GM19023 (cell line): ENCODE measurements around the gene FBXO42.

ENCODE experiments used
- ATAC-seq: cut with Tn5 transposase; IDR thresholded peaks from one replicate; pipeline ENCODE4 v1.9.1; 2021; ENCODE audit warnings: mild to moderate bottlenecking, moderate library complexity; ENCODE audit not compliant: unreplicated experiment

Gene FBXO42

DNA sequence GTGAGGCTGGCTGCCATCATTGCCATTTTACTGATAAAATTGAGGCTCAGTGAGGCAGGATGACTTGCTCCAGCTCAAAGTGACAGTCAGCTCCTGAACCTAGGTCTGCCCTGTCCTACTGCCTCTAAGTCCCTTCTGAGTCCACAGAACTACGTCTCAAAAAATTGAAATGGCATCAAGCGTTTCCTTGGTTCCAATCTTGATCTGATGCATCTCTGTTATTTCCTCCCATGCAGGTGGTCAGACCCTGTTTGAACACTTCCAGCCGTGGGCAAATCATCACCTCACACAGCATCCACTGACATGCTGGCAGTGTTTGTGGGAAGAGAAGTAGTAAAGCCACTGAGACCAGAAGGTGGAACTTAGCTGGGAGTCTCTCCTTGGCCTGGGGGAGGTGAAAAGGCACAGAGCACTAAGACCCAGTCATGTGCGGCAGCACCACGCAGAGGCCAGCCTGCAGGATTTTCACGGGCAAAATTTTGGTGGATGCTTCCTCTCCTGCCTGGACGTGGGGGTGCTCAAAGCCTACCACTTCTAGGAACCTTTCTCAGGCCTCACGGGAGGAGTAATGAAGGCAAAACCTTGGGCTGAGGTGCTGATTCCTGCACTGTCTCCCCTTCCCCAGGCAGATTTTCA is 107.5 kb downstream of the FBXO42 start:
- ATAC-seq, result no peak

DNA sequence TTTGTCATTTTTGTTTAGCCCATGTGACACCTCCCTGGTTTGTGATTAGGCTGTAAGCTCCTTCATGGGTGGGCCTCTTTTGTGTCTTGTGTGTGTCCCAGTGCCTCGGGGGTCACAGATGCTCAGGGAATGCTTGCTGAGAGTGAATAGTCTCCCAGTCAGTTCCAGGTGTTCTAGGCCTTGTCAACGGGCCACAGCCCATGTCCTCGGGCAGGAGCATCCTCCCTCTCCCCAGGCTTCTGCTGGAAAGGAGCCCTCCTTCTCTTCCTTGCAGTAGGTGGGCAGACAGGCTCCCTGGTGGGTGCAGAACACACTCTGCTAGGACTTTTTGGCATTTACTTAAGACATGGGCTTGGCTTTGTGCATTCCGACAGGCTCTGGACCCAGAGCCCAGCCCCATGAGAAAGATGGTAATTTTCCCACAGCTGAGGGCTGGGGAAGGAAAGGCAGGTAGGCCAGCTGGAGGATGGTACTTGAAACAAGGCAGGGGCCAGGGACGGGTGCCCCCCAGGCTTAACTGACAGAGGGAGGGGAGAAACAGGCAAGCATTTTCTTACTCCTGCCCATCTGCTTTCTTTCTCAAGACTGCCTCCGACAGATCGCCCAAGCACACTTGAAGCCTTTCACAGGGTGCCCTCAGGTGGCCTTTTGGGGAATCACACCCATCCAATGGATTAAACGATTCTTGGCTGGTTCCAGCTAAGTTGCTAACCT is 108.2 kb downstream of the FBXO42 start:
- no peak for ATAC-seq

DNA sequence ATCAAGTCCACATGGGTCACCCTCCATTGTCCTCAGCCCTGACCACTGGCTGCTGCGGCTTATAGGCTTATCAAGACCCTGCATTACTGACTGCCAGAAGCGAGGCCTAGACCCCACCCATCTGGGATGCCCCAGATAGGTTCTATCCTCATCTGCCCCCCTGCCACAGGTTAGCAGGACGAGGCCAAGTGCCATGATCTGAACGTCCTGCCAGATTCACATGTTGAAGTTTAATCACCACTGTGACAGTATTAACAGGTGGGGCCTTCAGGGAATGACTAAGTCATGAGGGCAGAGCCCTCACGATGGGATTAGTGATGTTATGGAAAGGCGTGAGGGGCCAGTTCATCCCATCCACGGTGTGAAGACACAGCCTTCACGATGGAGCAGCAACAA is 109.1 kb downstream of the FBXO42 start:
- ATAC-seq, result no peak

DNA sequence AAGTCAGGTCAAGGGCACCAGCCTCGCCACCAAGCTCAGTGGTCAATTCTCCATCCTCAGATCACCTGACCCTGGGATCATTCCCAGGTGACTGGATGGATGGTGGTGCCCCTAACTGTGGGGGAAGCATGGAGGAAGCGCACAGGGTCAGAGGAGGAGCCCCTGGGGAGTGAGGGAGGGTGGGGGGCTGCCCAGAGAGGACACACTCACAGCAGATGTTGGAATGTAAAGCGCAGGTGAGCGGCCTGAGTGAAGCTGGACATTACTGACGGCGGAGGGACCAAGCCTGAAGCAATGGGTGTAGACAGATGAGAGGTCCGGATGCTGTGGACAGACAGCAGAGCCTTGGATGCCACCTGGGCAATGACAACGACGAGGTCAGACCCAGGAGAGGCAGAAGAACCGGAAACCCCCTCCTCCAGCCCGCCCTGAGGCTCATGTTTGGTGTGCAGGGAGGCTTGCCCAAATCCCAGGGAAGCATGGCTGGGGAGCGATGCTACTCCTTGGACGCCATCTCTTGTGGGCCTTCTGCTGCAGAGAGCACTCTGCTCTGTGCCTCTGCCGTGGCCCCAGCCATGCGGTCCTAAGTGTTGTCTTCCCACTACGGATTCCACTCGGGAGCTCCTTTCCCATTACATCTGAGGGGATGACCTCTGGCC is 109.6 kb downstream of the FBXO42 start:
- ATAC-seq, result no peak

DNA sequence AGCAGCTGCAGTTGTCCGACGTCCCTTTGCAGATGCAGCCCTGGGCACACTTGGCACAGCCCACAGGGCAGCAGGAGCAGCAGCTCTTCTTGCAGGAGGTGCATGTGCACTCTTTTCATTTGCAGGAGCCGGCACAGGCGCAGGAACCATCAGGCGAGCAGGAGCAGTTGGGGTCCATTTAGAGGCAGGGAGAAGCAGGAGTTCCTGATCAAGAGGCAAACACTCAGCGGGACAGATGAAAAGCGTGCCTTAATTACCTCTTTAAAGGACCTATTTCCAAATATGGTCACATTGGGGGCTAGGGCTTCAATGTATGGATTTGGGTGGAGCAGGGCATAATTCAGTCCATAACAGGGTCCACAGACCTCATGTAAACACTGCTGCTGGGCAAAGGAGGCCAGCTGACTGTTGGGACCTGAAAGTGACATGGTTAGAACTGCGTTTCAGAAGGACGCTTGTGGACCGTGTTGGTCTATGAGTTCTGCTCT is 111.0 kb downstream of the FBXO42 start:
- ATAC-seq, result no peak

DNA sequence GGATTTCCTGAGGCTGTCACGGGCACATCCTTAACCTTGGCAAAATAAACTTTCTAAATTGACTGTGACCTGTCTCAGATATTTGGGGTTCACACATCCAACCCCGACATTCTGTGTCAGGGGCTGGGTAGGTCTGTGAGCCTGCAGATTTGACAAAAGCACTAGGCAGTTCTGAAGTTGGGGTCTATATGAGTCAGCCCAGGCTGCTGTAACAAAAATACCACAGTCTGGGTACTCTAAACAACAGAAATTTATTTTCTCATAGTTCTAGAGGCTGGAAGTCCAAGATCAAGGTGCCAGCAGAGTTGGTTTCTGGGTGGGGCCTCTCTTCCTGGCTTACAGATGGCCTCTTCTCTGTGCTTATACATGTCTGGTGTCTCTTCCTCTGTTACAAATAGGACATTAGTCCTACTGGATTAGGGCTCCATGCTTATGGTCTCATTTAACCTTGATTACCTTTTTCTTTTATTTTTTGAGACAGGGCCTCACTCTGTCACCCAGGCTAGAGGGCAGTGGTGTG is 112.2 kb downstream of the FBXO42 start:
- ATAC-seq, result no peak

DNA sequence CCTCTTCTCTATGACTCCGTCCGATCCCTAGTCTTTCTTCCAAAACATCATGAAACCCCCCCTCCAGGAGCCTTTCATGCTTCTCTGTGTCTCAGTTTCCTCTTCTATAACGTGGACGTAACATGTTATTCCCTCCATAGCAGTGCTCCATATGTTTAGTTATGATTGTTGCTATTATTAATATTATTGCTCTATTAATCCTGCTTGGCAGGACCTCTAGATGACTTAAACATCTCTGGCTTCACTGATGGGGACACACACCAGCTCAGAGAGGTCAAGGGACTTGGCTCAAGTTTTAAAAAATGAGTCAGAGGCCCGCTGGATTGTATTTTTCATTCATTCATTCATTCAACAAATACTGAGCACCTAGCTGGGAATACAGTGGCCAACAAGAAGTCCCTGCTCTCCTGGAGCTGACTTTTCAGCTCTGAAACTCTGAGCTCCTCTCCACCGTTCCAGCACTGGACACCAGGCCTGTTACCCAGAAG is 114.9 kb downstream of the FBXO42 start:
- ATAC-seq, result no peak

DNA sequence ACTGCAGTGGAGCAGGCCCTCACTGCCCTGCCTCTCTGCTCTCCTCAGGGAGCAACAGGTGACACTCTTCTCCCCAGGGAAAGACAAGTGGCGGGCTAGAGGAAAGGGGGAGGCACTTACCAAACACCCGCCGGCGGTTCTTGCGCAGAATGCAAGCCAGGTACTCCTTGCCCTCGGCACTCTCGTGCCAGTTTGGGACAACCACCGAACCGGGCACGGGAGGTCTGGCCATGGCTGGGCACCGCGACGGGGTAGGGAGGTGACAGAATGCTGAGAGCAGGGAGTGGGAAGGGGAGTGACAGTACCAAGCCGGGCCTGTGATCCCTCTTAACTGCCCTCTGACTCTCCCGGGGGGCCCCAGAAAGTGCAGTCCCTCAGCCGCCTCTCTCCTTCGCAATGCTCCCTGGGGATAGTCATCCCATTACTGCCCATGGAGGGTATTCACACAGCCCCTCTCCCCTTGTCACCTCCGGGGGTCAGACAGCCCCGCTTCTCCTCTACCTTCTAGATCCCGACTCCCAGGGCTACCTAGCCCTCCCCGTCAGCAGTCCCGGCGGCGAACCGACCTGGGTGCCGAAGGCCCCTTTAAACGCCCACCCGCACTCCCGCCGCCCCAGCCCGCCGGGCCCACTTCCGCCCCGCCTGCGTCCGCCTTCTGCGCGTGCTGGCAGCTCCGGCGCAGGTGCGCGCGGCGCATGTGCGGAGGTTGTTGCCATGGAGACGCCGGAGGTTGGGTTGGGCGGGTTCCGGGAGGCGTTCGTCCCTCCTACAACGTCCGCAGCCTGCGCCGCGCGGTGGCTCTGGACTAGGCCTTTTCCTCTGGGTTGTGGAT is 115.6 kb downstream of the FBXO42 start, which contains the start of gene CPLANE2:
Gene CPLANE2, minus strand, starts transcription at position 673 of the 832 bp plus-strand sequence. Its CDS starts 441 bp downstream, at position 232.
- peak; percentile 79 for ATAC-seq

DNA sequence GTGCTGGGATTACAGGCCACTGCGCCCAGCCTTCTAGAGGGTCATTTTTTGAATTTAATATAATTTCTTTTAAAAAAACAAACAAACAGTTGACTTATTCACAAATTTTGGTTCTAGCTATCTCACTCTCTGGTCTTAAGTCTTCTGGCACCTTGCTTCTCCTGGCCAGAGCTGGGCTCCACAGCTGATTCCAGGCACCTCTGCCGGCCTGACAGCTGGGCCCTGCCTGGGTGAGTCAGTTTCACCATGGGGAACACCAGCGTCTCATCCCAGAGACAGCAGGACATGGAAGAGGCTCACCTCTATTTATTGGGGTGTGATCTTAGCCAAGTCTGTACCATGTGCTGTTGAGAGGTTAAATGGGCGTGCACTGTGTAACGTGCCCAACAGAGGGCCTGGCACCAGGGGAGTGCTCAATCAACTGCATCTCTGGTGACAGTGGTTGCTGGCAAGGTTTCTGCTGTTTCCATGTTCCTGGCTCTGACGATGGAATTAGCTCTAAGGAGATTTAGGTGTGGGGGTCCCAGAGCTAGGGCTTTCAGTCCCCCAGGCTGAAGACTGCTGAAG is 116.3 kb downstream of the FBXO42 start:
- peak; percentile 24 for ATAC-seq

DNA sequence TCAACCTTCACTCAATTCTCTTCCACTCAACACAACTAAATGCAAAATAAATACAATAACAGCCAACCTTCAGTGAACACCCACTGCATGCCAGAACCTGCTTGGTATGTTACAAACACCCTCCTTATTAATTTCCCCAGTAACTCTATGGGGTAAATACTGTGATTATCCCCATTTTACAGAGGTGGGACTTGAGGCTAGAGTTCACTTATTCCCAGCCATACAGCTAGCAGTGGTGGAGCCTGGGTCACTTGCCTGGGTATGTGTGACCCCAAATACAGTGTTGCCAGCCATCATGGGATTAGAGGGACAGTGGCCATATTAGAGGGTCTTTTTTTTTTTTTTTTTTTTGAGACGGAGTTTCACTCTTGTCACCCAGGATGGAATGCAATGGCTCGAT is 116.9 kb downstream of the FBXO42 start:
- no peak for ATAC-seq

DNA sequence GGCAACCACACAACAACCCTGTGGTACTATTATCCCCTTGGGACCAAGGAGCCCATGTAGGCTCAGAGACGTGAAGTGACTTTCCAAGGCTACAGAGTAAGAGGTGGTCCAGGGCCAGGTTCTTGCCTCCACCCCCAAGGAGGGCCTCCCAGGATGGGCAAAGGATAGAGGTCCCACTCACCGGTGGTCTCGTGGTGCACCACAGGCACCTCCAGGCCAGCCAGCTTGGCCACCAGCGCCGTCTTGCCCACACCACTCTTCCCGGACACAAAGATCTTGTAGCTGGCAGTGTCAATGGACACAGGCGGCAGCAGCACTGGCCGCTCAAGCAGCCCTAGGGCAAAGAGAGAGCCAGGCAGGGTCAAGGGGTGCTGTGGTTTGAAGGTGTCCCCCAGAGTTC is 118.8 kb downstream of the FBXO42 start:
- ATAC-seq, result no peak

DNA sequence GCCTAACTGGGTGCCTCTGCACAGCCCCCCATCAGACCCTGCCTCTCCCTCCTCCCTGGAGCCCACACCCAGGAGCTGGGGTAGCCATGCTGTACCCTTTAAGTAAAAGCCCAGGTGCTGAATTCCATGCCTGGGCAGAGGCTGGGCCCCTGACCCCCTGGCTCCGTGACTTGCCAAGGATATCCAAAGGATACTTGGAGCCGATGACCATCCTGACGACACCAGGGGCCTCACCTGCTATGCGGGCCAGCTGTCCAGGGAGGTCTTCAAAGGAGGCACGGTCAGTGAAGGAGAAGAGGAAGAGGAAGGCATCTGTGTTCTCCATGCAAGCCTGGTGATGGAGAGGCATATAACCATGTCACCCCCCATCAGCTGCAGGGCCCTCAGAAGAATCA is 120.0 kb downstream of the FBXO42 start:
- ATAC-seq, result no peak

DNA sequence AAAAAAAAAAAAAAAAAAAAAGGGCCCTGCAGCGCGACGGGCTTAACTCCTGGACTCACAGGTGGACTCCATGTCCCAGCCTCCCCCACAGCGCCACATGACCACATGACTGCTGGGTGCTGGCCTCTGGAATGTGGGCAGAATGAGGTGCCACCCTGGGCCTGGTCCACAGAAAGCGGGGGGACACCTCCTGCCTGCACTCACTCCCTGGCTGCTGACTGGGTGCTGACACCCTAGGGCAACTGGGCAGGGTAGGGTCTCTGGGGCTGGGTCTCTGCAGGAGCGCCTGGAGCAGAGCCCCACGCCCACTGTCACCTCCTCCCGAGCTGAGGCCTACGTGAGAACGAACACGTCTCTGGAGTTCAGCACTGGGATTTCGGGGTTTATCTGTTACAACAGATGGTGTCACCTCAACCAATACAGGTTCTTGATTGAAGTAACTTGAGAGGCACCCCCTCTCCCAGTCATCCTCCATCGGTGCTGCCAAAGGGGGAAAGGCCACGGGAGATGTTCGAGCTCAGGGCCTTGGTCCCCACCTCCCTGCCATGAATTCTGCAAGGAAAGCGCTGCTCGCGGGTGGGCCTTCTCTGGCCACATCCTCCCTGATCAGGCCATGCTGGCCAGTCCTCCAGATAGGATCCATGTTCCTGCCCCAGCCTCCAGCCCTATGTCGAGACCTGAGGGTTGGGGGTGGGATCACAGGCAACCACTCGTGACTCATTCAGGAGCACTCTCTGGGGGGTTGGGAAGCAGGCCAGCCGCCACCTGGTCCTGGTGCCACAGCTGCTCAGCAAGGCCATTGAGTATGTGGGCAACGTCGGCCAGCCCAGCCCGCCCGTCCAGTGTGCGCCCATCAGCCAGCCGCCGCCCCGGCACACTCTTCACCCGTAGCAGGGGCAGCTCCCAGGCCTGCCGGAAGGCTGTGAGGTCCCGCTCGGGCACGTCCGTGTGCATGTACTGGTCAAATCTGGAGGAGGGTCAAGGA is 120.7 kb downstream of the FBXO42 start:
- ATAC-seq, result no peak

DNA sequence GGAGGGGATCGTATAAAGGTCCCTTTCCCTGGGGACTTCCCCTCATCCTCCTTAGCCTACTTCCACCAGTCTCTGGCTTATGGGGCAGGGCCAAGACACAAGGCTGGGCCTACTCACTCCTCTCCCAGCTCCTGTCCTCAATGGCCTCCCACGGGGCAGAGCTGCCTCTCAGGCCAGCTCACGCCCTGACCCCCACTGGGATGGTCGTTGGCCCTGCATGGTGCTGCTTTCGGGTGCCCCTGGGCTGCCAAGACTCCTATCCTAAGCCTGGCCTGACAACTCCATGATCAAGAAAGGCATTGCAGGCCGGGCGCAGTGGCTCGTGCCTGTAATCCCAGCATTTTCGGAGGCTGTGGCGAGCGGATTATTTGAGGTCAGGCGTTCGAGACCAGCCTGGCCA is 121.5 kb downstream of the FBXO42 start:
- ATAC-seq, result no peak

DNA sequence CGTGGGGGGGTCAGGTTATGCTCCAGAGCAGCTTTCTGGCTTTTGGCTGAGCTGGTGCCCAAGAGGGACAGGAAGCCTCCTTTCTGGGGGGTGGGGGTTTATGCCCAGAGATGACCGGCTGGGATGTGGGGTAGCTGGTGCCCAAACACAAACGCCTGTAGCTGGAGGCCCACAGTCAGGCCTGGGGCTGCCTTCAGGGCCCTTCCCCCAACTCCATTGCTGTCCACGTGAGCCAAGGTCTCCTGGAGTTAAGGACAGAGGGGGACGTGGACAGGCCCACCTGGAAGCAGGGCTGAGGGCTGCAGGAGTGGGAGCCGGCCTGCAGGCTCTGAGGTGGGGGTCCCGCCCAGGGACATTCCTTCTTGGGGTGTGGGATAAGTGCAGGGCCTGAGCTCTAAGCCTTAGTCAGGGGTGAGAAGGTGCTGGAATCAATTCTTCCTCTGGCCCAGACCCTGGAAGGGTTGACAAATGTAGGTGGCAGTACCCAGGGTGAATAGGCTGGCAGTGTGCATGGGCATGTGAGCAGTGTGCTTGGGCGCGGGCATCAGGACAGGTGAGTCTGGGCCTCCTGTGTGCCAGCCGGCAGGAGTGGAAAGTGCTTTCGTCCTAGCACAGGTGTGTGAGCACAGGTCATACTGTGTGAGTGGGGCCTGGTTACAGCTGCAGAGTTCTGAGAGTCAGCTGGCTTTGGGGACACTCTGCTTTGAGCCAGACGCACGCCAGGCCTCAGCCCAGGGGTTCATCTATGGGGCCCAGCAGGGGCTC is 122.1 kb downstream of the FBXO42 start:
- ATAC-seq, result no peak

DNA sequence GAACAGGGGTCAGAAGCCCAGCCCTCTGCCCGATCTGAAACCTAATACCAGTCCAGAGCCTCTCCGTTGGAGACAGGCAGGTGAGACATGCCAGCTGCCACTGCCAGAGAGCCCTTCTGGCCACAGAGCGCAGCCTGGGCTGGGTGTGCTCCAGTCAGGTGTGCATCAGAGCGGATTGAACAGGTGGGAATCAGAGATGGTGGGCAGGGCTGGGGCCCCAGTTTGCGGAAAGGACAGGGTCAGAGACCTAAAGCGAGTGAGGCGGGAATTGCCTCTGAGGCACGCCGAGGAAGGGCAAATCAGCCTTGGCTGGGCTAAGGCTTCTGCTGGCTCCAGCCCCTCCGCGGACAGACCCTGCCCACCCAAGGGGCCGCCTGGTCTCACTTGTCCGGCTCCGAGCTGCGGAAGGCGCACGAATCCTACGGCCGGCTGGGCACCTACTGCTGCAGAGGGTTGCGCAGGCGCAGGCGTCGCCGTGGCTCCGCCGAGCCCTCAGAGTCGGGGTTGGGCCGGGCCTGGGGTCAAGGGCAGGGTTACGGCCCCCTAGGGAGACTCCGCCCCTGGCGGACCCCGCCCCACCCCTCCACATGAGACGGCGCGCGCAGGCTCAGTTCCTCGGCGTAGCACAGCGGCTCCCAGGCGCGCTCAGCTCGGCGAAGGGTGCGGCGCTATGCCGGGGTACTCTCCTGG is 125.6 kb downstream of the FBXO42 start:
- ATAC-seq, result no peak

DNA sequence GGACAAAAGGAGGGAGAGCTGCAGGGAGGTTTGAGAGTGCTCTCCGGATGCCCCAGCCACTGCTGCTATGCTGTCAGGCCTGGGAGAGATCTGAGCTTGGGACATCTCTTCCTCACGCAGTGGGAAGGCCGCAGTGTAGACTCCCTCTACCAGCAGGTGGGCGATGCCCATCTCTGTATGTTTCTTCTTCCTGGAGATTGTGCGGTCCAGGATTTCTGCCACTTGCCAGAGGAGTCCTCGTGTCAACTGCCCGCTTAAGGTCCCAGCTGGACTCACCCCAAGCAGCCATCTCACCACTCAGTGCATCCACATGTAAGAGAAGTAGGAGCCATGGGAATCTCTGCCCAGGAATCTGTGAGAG is 126.2 kb downstream of the FBXO42 start:
- no peak for ATAC-seq

DNA sequence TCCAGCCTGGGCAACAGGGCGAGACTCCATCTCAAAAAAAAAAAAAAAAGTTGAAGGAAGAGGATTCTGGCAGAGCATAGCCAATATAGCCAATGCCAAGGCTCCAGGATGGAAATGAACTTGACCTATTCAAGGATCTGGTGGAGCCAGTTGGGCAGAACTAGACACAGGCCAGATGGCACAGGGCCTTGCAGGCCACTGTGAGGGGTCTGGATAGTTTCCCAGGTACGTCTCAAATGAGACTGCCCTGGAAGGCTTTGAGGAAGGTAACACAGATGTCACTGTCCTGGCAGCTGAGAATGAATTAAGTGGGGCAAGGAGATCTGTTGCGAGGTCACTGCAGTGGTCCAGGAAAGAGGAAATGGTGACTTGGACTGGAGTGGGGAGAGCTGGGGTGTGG is 127.8 kb downstream of the FBXO42 start:
- no peak for ATAC-seq
